GM18517 (cell line): ENCODE measurements around the gene FOCAD.

Source experiments
- ATAC-seq: cut with Tn5 transposase; IDR thresholded peaks from one replicate; pipeline ENCODE4 v1.9.1; 2021; ENCODE audit warnings: mild to moderate bottlenecking, moderate library complexity; ENCODE audit not compliant: unreplicated experiment

FOCAD gene

GRCh38 chr9:20865347-20865746, 181.3 kb downstream of the FOCAD start:
- ATAC-seq: no peak

- ATAC-seq: no peak
Measured at GRCh38 chr9:20870115-20870514, 186.1 kb downstream of the FOCAD start.

GRCh38 chr9:20872340-20872977, 188.4 kb downstream of the FOCAD start:
- ATAC-seq: no peak

GRCh38 chr9:20873240-20873865, 189.3 kb downstream of the FOCAD start:
- ATAC-seq: no peak

- ATAC-seq: no peak
Measured at GRCh38 chr9:20880271-20880670, 196.2 kb downstream of the FOCAD start.

GRCh38 chr9:20880675-20881074, 196.6 kb downstream of the FOCAD start:
- no peak for ATAC-seq

GRCh38 chr9:20884985-20885593, 201.0 kb downstream of the FOCAD start:
- ATAC-seq: no peak

GRCh38 chr9:20898885-20899554, 215.0 kb downstream of the FOCAD start:
- no peak for ATAC-seq

GRCh38 chr9:20903212-20903611, 219.2 kb downstream of the FOCAD start:
- no peak for ATAC-seq

- ATAC-seq: no peak
Measured at GRCh38 chr9:20904995-20905394, 220.9 kb downstream of the FOCAD start.

- ATAC-seq: no peak
Measured at GRCh38 chr9:20906326-20906725, 222.3 kb downstream of the FOCAD start.

GRCh38 chr9:20908461-20908860, 224.4 kb downstream of the FOCAD start:
- no peak for ATAC-seq

- no peak for ATAC-seq
Measured at GRCh38 chr9:20914556-20914955, 230.5 kb downstream of the FOCAD start.

GRCh38 chr9:20921362-20921761, 237.3 kb downstream of the FOCAD start:
- no peak for ATAC-seq

- no peak for ATAC-seq
Measured at GRCh38 chr9:20925256-20926045, 241.4 kb downstream of the FOCAD start.

- ATAC-seq: no peak
Measured at GRCh38 chr9:20929276-20929675, 245.2 kb downstream of the FOCAD start.

GRCh38 chr9:20930836-20931235, 246.8 kb downstream of the FOCAD start:
- ATAC-seq: no peak

- peak; percentile 29 for ATAC-seq
Measured at GRCh38 chr9:20940447-20941173, 256.6 kb downstream of the FOCAD start.

GRCh38 chr9:20941174-20941690, 257.2 kb downstream of the FOCAD start:
- ATAC-seq: peak; percentile 99

- ATAC-seq: no peak
Measured at GRCh38 chr9:20944507-20944906, 260.4 kb downstream of the FOCAD start.
